K562 (cell line): Measurements from ENCODE around the gene DACT1. TPM values are rescaled to one million over a fixed set of nuclear protein-coding genes. Genes with fewer than 3 reads are reported as not detected.

Experiments used
- ATAC-seq: fragments of 200-7000 bp; cut with Tn5 transposase; 3 replicates; pipeline ENCODE4 v1.9.1; 2020; ENCODE audit warnings: moderate library complexity
- BruUV-seq: library from RNA; stranded (reverse); fragments of 400-500 nt; replicated peaks from 2 replicates; lab custom pipeline; 2021; lab: Mats Ljungman, UMichigan
- CTCF ChIA-PET: fragments of 300-600 bp; formaldehyde crosslinking; extraction: SDS; loops from one replicate; lab custom pipeline; 2021; ENCODE audit warnings: low intra/inter-chr PET ratio; lab: Yijun Ruan, JAX
- POLR2A ChIA-PET: fragments of 300-600, 350-650 bp; sonication (Branson Sonifier 250); formaldehyde crosslinking; extraction: SDS; loops from one replicate; lab custom pipeline; 2021; ENCODE audit warnings: antibody characterized with exemption, inconsistent platforms; lab: Yijun Ruan, JAX
- DNase-seq, 4 experiments: peaks; one replicate each; pipeline versions ENCODE4 v3.0.0 to v3.0.0-alpha.2; 2011 to 2018; ENCODE audit warnings: low spot score in 3 of 4, mixed read lengths in 3 of 4; ENCODE audit errors: extremely low read depth in 1 of 4
- FAIRE-seq: peaks from 2 replicates; lab custom pipeline; 2011; peaks lifted over from hg19 to GRCh38; lab: Jason Lieb, UNC
- H2AFZ ChIP-seq: 2 replicates; pipeline ENCODE4 v1.6.0; 2011; ENCODE audit warnings: low read depth, low read length, control low read depth, inconsistent platforms
- H3K27ac ChIP-seq: fragments of 200-600 bp; 3 replicates; pipeline ENCODE4 v1.8.0; 2011; ENCODE audit warnings: low read depth, mild to moderate bottlenecking, control low read depth, inconsistent platforms, low read length, moderate library complexity, mixed read lengths; ENCODE audit errors: extremely low read depth
- H3K27me3 ChIP-seq, 2 experiments: fragments of 300-600 bp in 1 of 2; 2 replicates in 1 of 2; 3 replicates in 1 of 2; pipeline versions ENCODE4 v1.6.0 to v1.8.0; 2011; ENCODE audit warnings: inconsistent platforms in 2 of 2, low read length in 2 of 2, mild to moderate bottlenecking in 1 of 2, mixed read lengths in 1 of 2, moderate library complexity in 1 of 2; ENCODE audit not compliant: control insufficient read depth in 2 of 2, insufficient read depth in 2 of 2
- H3K36me3 ChIP-seq: fragments of 300-600 bp; 3 replicates; pipeline ENCODE4 v1.8.0; 2011; ENCODE audit warnings: mild to moderate bottlenecking, low read length, inconsistent platforms; ENCODE audit not compliant: control insufficient read depth, insufficient read depth
- H3K4me1 ChIP-seq, 2 experiments: fragments of 200-600 bp in 1 of 2; replicated peaks in 1 of 2; 2 replicates in 1 of 2; 3 replicates in 1 of 2; pipeline versions ENCODE4 v1.5.1 to v1.8.0; 2011; ENCODE audit warnings: inconsistent platforms in 2 of 2, low read length in 2 of 2, mild to moderate bottlenecking in 1 of 2, mixed read lengths in 1 of 2, moderate library complexity in 1 of 2; ENCODE audit not compliant: control insufficient read depth in 2 of 2, insufficient read depth in 2 of 2
- H3K4me2 ChIP-seq: 2 replicates; pipeline ENCODE4 v1.6.1; 2011; ENCODE audit warnings: low read length, control low read depth, inconsistent platforms, mixed read lengths; ENCODE audit not compliant: insufficient read depth
- H3K4me3 ChIP-seq: fragments of 200-600 bp; sonication (generic), shearing (Covaris generic); 2 replicates; pipeline ENCODE4 v1.5.1; 2016; ENCODE audit warnings: control low read depth, inconsistent platforms
- H3K79me2 ChIP-seq: fragments of 200-600 bp; 3 replicates; pipeline ENCODE4 v1.8.0; 2011; ENCODE audit warnings: low read length, inconsistent platforms; ENCODE audit not compliant: control insufficient read depth, insufficient read depth
- H3K9ac ChIP-seq, 2 experiments: 2 replicates each; pipeline versions ENCODE4 v1.6.0 to v1.6.1; 2011; ENCODE audit warnings: low read depth in 2 of 2, low read length in 2 of 2, control low read depth in 1 of 2, inconsistent platforms in 1 of 2, mild to moderate bottlenecking in 1 of 2, mixed read lengths in 1 of 2; ENCODE audit not compliant: insufficient read depth in 1 of 2
- H3K9me1 ChIP-seq: one replicate; pipeline ENCODE4 v1.6.0; 2011; ENCODE audit warnings: inconsistent platforms, mild to moderate bottlenecking, low read length, moderate library complexity; ENCODE audit not compliant: control insufficient read depth, insufficient read depth
- H3K9me3 ChIP-seq: replicated peaks from 2 replicates; pipeline ENCODE4 v1.5.1; 2011; ENCODE audit warnings: low read depth, low read length, inconsistent platforms; ENCODE audit not compliant: control insufficient read depth, insufficient read depth
- H4K20me1 ChIP-seq: replicated peaks from 2 replicates; pipeline ENCODE4 v1.6.1; 2011; ENCODE audit warnings: low read length, inconsistent platforms, mixed read lengths; ENCODE audit not compliant: control insufficient read depth, insufficient read depth
- ASH1L ChIP-seq: fragments of 450-650 bp; IDR thresholded peaks from 2 replicates; pipeline ENCODE4 v1.6.1; 2018; ENCODE audit warnings: borderline replicate concordance, mild to moderate bottlenecking, low read depth; ENCODE audit not compliant: partially characterized antibody
- CTBP1 ChIP-seq: fragments of 450-650 bp; IDR thresholded peaks from 2 replicates; pipeline ENCODE4 v1.6.1; 2016; ENCODE audit warnings: borderline replicate concordance
- FOXO4 ChIP-seq: fragments of 450-650 bp; formaldehyde crosslinking; IDR thresholded peaks from 2 replicates; pipeline ENCODE4 v1.4.0; 2020; ENCODE audit warnings: mild to moderate bottlenecking, moderate library complexity
- NELFE ChIP-seq: IDR thresholded peaks from 2 replicates; pipeline ENCODE4 v1.6.1; 2011; ENCODE audit warnings: mild to moderate bottlenecking; ENCODE audit not compliant: insufficient read depth, insufficient read length
- RHOXF2B ChIP-seq: fragments of 250-450 bp; sonication (Bioruptor Pico); conservative IDR thresholded peaks from 2 replicates; pipeline ENCODE4 v1.5.1; 2021
- TAF9B ChIP-seq: fragments of 450-650 bp; IDR thresholded peaks from 2 replicates; pipeline ENCODE4 v1.6.1; 2018; ENCODE audit warnings: mild to moderate bottlenecking; ENCODE audit not compliant: partially characterized antibody
- ZNF407 ChIP-seq: fragments of 450-650 bp; IDR thresholded peaks from 2 replicates; pipeline ENCODE4 v1.6.1; 2016; ENCODE audit warnings: low read depth
- ZNF518B ChIP-seq: fragments of 250-450 bp; sonication (Bioruptor Pico); IDR thresholded peaks from 2 replicates; pipeline ENCODE4 v1.5.0; 2021; ENCODE audit warnings: mild to moderate bottlenecking, moderate library complexity
- ZNF764 ChIP-seq: fragments of 250-450 bp; sonication (Bioruptor Pico); IDR thresholded peaks from 2 replicates; pipeline ENCODE4 v1.4.0; 2020; ENCODE audit warnings: low read depth, mild to moderate bottlenecking, moderate library complexity
- WGBS: fragments of 100-300 bp; shearing (Covaris generic); methylation state at CpG from one replicate; pipeline ENCODE4 v1.1.6; 2016; ENCODE audit warnings: low coverage, mixed read lengths; ENCODE audit not compliant: insufficient coverage; ENCODE audit errors: missing lambda C conversion rate; 5-methylcytosine and 5-hydroxymethylcytosine counted together
- in situ Hi-C: fragments of 300-500 bp; cut with MboI; formaldehyde crosslinking; loops from 4 replicates; pipeline ENCODE4 v1.15.0; 2018; ENCODE audit warnings: inconsistent platforms, mixed read lengths
- intact Hi-C: fragments of 100-400 bp; cut with micrococcal nuclease; formaldehyde crosslinking; loops from 2 replicates; pipeline ENCODE4 v1.14.2; 2022
- polyA plus RNA-seq, 8 experiments: library from polyadenylated mRNA; depleted of rRNA in 4 of 8; stranded (reverse) in 5 of 8; unstranded in 3 of 8; fragments of >200 nt; fragmentation: Nextera tagmentation in 2 of 8; fragmentation: Illumina TruSeq in 1 of 8; extraction: Ambion mirVana in 2 of 8; extraction: Trizol in 1 of 8; gene quantifications; 2 replicates each; pipeline versions ENCODE4 v1.2.1 to v1.2.3, GENCODE V29; 2011 to 2014; ENCODE audit warnings: inconsistent platforms in 1 of 8, missing spikeins in 1 of 8
- total RNA-seq, 7 experiments: library from RNA; depleted of rRNA in 6 of 7; stranded (reverse); fragments of >200 nt in 6 of 7; fragmentation: Illumina TruSeq in 2 of 7; extraction: Trizol in 2 of 7; gene quantifications; 2 replicates each; pipeline versions ENCODE4 v1.2.1 to v1.2.3, GENCODE V29; 2011 to 2021; ENCODE audit warnings: low replicate concordance in 1 of 7

Gene DACT1
- total and polyA plus RNA-seq, 9 of the 15 experiments (the other 6 are each of a cell fraction or from before 2014, with no cell fraction given) = 0.07 to 0.30 (median 0.13) TPM

- TF ChIP-seq FOXO4 = no peak
- no peak for TF ChIP-seq RHOXF2B (CRISPR knock-in tag)
- no peak for TF ChIP-seq NELFE
Observed at GRCh38 chr14:58599707-58600106, 38.1 kb upstream of the DACT1 start (continued).

- ATAC-seq (no peak), FAIRE-seq (no peak), DNase-seq (no peak)
- no peak overlapping the region for H3K9ac ChIP-seq
- H3K4me1 ChIP-seq = no peaks in the 10 kb centered on the region
- BruUV-seq = no TSS peak
- in situ Hi-C loops (no loop called here), intact Hi-C loops (no loop called here)
- no peak overlapping the region for H3K4me3 ChIP-seq
- POLR2A ChIA-PET = no interaction called here
- no peak overlapping the region for H2AFZ ChIP-seq
- 0% methylated on average over 4 of the region's 4 CpGs for whole genome bisulfite sequencing
- H3K4me2 ChIP-seq = no peak overlapping the region
- no peaks in the 10 kb centered on the region for H3K79me2 ChIP-seq
- no peaks in the 10 kb centered on the region for H3K36me3 ChIP-seq
- no peaks in the 10 kb centered on the region for H3K9me1 ChIP-seq
- H4K20me1 ChIP-seq = no peaks in the 10 kb centered on the region
- no peak overlapping the region for H3K27ac ChIP-seq
- no peaks in the 10 kb centered on the region for H3K9me3 ChIP-seq
- H3K27me3 ChIP-seq = peaks cover 0 to 3% of the 10 kb centered on the region in 2 experiments; a peak in 1 of 5 replicates
- CTCF ChIA-PET = no interaction called here
- TF ChIP-seq ZNF764 (CRISPR knock-in tag) (no peak), ZNF407 (no peak), TAF9B (no peak), CTBP1 (no peak), ZNF518B (CRISPR knock-in tag) (no peak), ASH1L (no peak)
Observed at GRCh38 chr14:58605465-58605864, 32.3 kb upstream of the DACT1 start.
